Endothelial cell (in vitro differentiated cells): Measurements from ENCODE around the gene DYSF. TPM values are rescaled to one million over a fixed set of nuclear protein-coding genes. Genes with fewer than 3 reads are reported as not detected.

ENCODE experiments used
- DNase-seq: peaks from one replicate; pipeline ENCODE4 v3.0.0; 2021; ENCODE audit warnings: low spot score
- H3K27ac Mint-ChIP-seq: one replicate; pipeline ENCODE4 v1.8.0; 2021; ENCODE audit warnings: mixed read lengths, inconsistent platforms; ENCODE audit not compliant: unreplicated experiment
- H3K27me3 Mint-ChIP-seq: one replicate; pipeline ENCODE4 v1.8.0; 2021; ENCODE audit warnings: mild to moderate bottlenecking, moderate library complexity, mixed read lengths, inconsistent platforms; ENCODE audit not compliant: unreplicated experiment
- H3K36me3 Mint-ChIP-seq: one replicate; pipeline ENCODE4 v1.8.0; 2021; ENCODE audit warnings: mild to moderate bottlenecking, low read depth, mixed read lengths, inconsistent platforms; ENCODE audit not compliant: unreplicated experiment
- H3K4me1 Mint-ChIP-seq: one replicate; pipeline ENCODE4 v1.8.0; 2021; ENCODE audit warnings: mild to moderate bottlenecking, mixed read lengths, inconsistent platforms; ENCODE audit not compliant: unreplicated experiment
- H3K4me3 Mint-ChIP-seq: one replicate; pipeline ENCODE4 v1.8.0; 2021; ENCODE audit warnings: mild to moderate bottlenecking, mixed read lengths, inconsistent platforms; ENCODE audit not compliant: unreplicated experiment
- H3K9me3 Mint-ChIP-seq: one replicate; pipeline ENCODE4 v1.8.0; 2021; ENCODE audit warnings: mixed read lengths, inconsistent platforms; ENCODE audit not compliant: unreplicated experiment
- CTCF ChIP-seq: fragments of 200-600 bp; sonication (generic); IDR thresholded peaks from one replicate; pipeline ENCODE4 v1.5.0; 2021; ENCODE audit warnings: antibody characterized with exemption; ENCODE audit not compliant: unreplicated experiment
- total RNA-seq: library from RNA; stranded (reverse); fragmentation: NEBNext Ultra II Directional; extraction: Animal tissue kit (Norgen Biotek cat#: 25700); gene quantifications from one replicate; pipeline ENCODE4 v1.2.1, GENCODE V29; 2021; ENCODE audit not compliant: unreplicated experiment

DYSF gene
- total RNA-seq, 1 donor from 2014 or later: 566 TPM

DNA sequence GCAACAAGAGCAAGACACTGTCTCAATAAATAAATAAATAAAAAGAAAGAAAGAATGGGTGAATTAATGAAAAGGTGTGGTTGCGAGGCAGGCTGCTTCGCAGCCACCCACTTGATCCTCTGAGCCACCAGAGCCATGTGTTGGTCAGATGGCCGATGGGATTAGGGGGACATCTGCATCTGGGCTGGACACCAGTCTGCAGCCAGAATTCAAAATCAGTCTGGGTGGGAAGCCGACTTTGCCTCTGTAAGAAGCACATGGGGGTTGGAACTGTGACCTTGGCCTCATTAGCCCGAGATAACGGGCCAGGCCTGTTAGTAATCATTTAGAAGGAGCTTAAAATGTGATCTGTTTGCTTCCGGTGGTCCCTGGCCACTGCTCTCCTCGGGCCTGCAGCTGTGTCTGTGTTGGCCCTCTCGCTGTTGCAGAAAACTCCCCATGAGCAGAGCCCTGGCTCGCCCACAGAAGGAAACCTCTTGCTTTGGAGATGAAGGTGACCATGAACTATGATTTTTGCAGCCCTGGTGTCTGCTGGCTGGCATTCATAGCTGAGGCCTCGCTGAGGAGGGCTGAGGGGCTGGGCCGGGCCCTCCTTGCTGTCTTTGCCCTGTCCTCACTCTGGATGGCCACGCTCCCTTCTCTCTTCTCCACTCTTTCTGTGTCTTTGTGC, 94.4 kb downstream of the DYSF start:
- Mint-ChIP-seq H3K4me3 (peak overlapping the region; percentile 70), H3K27me3 (peaks cover 30% of the 10 kb centered on the region), H3K27ac (no peak overlapping the region), H3K4me1 (peaks cover 22% of the 10 kb centered on the region), H3K9me3 (no peaks in the 10 kb centered on the region), H3K36me3 (peaks cover 73% of the 10 kb centered on the region)
- DNase-seq: no peak
- no peak for TF ChIP-seq CTCF

DNA sequence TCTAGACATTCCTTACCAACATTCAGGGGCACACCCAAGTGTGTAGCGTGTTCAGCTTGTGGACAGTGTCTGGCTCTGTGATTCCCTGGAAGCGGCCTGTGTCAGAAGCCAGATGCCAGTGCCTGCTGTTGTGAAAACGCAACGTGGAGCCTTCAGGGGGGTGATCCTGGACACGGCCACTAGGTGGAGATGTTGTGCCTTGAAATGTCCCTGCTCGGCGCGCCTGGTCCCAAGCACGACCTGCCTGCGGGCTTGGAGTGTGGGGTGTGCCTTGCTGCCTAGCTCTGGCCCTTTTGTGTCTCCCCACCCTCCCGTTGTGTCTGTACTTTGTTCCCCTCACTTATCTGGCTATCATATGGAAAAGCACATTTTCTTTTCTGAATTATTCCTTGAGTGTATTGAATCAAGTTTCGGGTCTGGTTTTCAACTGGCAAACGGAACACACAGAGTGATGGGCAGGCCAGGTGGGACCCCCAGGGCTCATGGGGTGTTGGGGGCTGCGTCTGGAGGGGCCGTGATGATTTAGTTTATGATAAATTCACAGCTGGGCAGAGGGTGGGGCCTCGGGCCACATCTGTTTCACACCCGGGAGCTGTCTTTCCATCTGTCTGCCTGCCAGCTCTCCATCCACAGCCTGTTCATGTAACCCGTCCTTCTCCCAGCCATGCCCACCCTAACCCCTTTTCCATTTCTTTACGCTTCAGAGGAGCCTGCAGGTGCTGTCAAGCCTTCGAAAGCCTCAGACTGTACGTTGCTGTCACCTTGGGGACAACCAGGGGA, 95.5 kb downstream of the DYSF start:
- Mint-ChIP-seq H3K4me1 (peaks cover 18% of the 10 kb centered on the region), H3K27ac (peak overlapping the region; percentile 72), H3K36me3 (peaks cover 69% of the 10 kb centered on the region), H3K27me3 (peaks cover 29% of the 10 kb centered on the region), H3K9me3 (no peaks in the 10 kb centered on the region), H3K4me3 (peak overlapping the region; percentile 73)
- peak; percentile 71 for DNase-seq
- TF ChIP-seq CTCF: peak; percentile 88

- Mint-ChIP-seq H3K27me3 (peaks cover 28% of the 10 kb centered on the region), H3K36me3 (peaks cover 68% of the 10 kb centered on the region), H3K4me1 (peaks cover 2% of the 10 kb centered on the region), H3K4me3 (peak overlapping the region; percentile 67), H3K27ac (peak overlapping the region; percentile 48), H3K9me3 (no peaks in the 10 kb centered on the region)
- TF ChIP-seq CTCF: no peak
- no peak for DNase-seq
Observed at GRCh38 chr2:71550801-71551630, 97.7 kb downstream of the DYSF start.

- Mint-ChIP-seq H3K36me3 (peaks cover 64% of the 10 kb centered on the region), H3K27ac (no peak overlapping the region), H3K4me1 (peaks cover 3% of the 10 kb centered on the region), H3K4me3 (peak overlapping the region; percentile 67), H3K27me3 (peaks cover 28% of the 10 kb centered on the region), H3K9me3 (no peaks in the 10 kb centered on the region)
- DNase-seq: no peak
- TF ChIP-seq CTCF: no peak
Observed at GRCh38 chr2:71551631-71551915, 98.2 kb downstream of the DYSF start.
